Measurements from ENCODE around the gene CFHR4.

GRCh38 chr1:196858811-196859210 lies 29.0 kb upstream of the CFHR4 start:
- TF ChIP-seq, protein P1, sequence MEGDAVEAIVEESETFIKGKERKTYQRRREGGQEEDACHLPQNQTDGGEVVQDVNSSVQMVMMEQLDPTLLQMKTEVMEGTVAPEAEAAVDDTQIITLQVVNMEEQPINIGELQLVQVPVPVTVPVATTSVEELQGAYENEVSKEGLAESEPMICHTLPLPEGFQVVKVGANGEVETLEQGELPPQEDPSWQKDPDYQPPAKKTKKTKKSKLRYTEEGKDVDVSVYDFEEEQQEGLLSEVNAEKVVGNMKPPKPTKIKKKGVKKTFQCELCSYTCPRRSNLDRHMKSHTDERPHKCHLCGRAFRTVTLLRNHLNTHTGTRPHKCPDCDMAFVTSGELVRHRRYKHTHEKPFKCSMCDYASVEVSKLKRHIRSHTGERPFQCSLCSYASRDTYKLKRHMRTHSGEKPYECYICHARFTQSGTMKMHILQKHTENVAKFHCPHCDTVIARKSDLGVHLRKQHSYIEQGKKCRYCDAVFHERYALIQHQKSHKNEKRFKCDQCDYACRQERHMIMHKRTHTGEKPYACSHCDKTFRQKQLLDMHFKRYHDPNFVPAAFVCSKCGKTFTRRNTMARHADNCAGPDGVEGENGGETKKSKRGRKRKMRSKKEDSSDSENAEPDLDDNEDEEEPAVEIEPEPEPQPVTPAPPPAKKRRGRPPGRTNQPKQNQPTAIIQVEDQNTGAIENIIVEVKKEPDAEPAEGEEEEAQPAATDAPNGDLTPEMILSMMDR (IDR thresholded peaks at IDR 0.05) = no peak
- TF ChIP-seq POLR2A (IDR thresholded peaks at IDR 0.05) = no peak
- TF ChIP-seq EP300 (IDR thresholded peaks at IDR 0.05) = no peak
